ENCODE data around the gene NMT1.

DNA sequence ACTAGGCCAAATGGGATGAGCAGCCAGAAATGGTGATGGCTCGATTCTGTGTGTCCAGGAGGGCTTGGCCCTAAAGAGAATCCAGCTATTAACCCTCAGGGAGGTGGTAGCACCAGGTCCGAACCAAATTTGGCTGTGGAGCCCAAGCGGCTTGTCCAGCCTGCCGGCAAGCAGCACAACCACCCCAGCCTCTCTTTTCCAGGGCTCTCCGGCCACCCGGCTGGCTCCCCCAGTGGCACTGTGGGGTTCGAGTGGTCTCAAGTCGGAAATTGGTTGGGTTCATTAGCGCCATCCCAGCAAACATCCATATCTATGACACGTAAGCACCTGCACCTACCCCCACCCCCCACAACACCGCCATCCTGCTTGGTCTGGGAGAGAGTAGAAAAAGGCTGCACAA, 35.8 kb downstream of the NMT1 start:
- TF ChIP-seq, protein P1, sequence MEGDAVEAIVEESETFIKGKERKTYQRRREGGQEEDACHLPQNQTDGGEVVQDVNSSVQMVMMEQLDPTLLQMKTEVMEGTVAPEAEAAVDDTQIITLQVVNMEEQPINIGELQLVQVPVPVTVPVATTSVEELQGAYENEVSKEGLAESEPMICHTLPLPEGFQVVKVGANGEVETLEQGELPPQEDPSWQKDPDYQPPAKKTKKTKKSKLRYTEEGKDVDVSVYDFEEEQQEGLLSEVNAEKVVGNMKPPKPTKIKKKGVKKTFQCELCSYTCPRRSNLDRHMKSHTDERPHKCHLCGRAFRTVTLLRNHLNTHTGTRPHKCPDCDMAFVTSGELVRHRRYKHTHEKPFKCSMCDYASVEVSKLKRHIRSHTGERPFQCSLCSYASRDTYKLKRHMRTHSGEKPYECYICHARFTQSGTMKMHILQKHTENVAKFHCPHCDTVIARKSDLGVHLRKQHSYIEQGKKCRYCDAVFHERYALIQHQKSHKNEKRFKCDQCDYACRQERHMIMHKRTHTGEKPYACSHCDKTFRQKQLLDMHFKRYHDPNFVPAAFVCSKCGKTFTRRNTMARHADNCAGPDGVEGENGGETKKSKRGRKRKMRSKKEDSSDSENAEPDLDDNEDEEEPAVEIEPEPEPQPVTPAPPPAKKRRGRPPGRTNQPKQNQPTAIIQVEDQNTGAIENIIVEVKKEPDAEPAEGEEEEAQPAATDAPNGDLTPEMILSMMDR (IDR thresholded peaks at IDR 0.05 in 8 of 11, conservative IDR thresholded peaks at IDR 0.05 in 3 of 11), result no peak
- TF ChIP-seq POLR2A (IDR thresholded peaks at IDR 0.05) (no peak), POLR2AphosphoS5 (IDR thresholded peaks at IDR 0.05) (no peak)

Measured in spleen (tissue), 7 donors.